Measurements from ENCODE around the gene PPY.

GRCh38 chr17:43907998-43908721 is 34.1 kb downstream of the PPY start:
- TF ChIP-seq POLR2A (IDR thresholded peaks at IDR 0.05) (no peak), CTCF (IDR thresholded peaks at IDR 0.05) (no peak)
